Left ventricle myocardium inferior (tissue), 1 donor: ENCODE data around the gene GSTT2. TPM values are rescaled to one million over a fixed set of nuclear protein-coding genes. Genes with fewer than 3 reads are reported as not detected.
"Not testable (repeated sequence)": the region's sequence is repeated elsewhere in the genome, so short reads cannot be mapped to it uniquely, and the experiment has no call there.

Experiments
- DNase-seq: peaks from one replicate; pipeline ENCODE4 v3.0.0-alpha.2; 2020
- H3K27ac ChIP-seq: fragments of 200-600 bp; replicated peaks from 2 replicates; pipeline ENCODE4 v1.8.0; 2021
- H3K27me3 ChIP-seq: fragments of 200-600 bp; 2 replicates; pipeline ENCODE4 v1.8.0; 2021; ENCODE audit warnings: low read depth
- H3K36me3 ChIP-seq: fragments of 200-600 bp; 2 replicates; pipeline ENCODE4 v1.8.0; 2021
- H3K4me1 ChIP-seq: fragments of 200-600 bp; 2 replicates; pipeline ENCODE4 v1.8.0; 2021
- H3K4me3 ChIP-seq: fragments of 200-600 bp; 2 replicates; pipeline ENCODE4 v1.8.0; 2021; ENCODE audit warnings: mild to moderate bottlenecking, moderate library complexity
- H3K9me3 ChIP-seq: fragments of 200-600 bp; replicated peaks from 2 replicates; pipeline ENCODE4 v1.8.0; 2021
- CTCF ChIP-seq: fragments of 200-600 bp; IDR thresholded peaks from 2 replicates; pipeline ENCODE4 v1.8.0; 2021; ENCODE audit warnings: antibody characterized with exemption, mild to moderate bottlenecking, borderline replicate concordance
- intact Hi-C: fragments of 100-400 bp; cut with micrococcal nuclease; formaldehyde crosslinking; loops from one replicate; pipeline ENCODE4 v1.11.0; 2022
- total RNA-seq: library from RNA; stranded (reverse); fragmentation: NEBNext Ultra II Directional; extraction: Animal tissue kit (Norgen Biotek cat#: 25700); gene quantifications from one replicate; pipeline ENCODE4 v1.2.1, GENCODE V29; 2021
- donor health status: DM: no; HTN: yes; CAD: no; lungs with severe emphysema.

Gene GSTT2
- total RNA-seq, 1 donor from 2014 or later: 0.66 TPM

GRCh38 chr22:23970816-23971486, 9.0 kb upstream of the GSTT2 start:
- TF ChIP-seq CTCF: no peak
- no peak overlapping the region for H3K27ac ChIP-seq
- peaks cover 25% of the 10 kb centered on the region for H3K36me3 ChIP-seq
- intact Hi-C loops: no loop called here
- H3K4me3 ChIP-seq: no peak overlapping the region
- H3K4me1 ChIP-seq: peaks cover 24% of the 10 kb centered on the region
- no peaks in the 10 kb centered on the region for H3K27me3 ChIP-seq
- DNase-seq: no peak
- no peaks in the 10 kb centered on the region for H3K9me3 ChIP-seq

- Histone ChIP-seq H3K36me3 (peaks cover 25% of the 10 kb centered on the region), H3K4me1 (peaks cover 24% of the 10 kb centered on the region)
- H3K27me3 ChIP-seq, intact Hi-C loops, H3K27ac ChIP-seq, H3K9me3 ChIP-seq, DNase-seq, H3K4me3 ChIP-seq: not testable (repeated sequence)
Observed at GRCh38 chr22:23971927-23972326, 8.0 kb upstream of the GSTT2 start.

GRCh38 chr22:23974345-23974744, 5.6 kb upstream of the GSTT2 start, which contains the start of gene DDT:
Gene DDT, minus strand, starts transcription at chr22:23974441. Its CDS starts 27 bp downstream, at chr22:23974414.
- intact Hi-C loops: not testable (repeated sequence)
- H3K4me3 ChIP-seq: peak within 1 kb of the TSS; percentile 30

GRCh38 chr22:23974836-23975352, 5.0 kb upstream of the GSTT2 start:
- peak overlapping the region; percentile 30 for H3K4me3 ChIP-seq
- intact Hi-C loops, H3K27me3 ChIP-seq, DNase-seq, H3K9me3 ChIP-seq: not testable (repeated sequence)
- peak overlapping the region; percentile 55 for H3K27ac ChIP-seq
- peaks cover 16% of the 10 kb centered on the region for H3K36me3 ChIP-seq
- H3K4me1 ChIP-seq: peaks cover 15% of the 10 kb centered on the region

More at GRCh38 chr22:23974345-23974744, 5.6 kb upstream of the GSTT2 start, which contains the start of gene DDT:
- not testable (repeated sequence) for H3K9me3 ChIP-seq, DNase-seq, H3K27me3 ChIP-seq
- Histone ChIP-seq H3K27ac (peak within 1 kb of the TSS; percentile 55), H3K4me1 (peaks cover 21% of the 10 kb centered on the region), H3K36me3 (peaks cover 21% of the 10 kb centered on the region)

GRCh38 chr22:23977304-23977703, 2.6 kb upstream of the GSTT2 start:
- DNase-seq, H3K9me3 ChIP-seq, H3K36me3 ChIP-seq, H3K4me1 ChIP-seq, H3K27ac ChIP-seq, H3K4me3 ChIP-seq, H3K27me3 ChIP-seq, intact Hi-C loops: not testable (repeated sequence)

GRCh38 chr22:23980567-23980966, 633 bp downstream of the GSTT2 start:
- H3K36me3 ChIP-seq, DNase-seq, H3K9me3 ChIP-seq, H3K27me3 ChIP-seq, H3K4me1 ChIP-seq, intact Hi-C loops, H3K27ac ChIP-seq: not testable (repeated sequence)
- peak overlapping the region; percentile 42 for H3K4me3 ChIP-seq

- Histone ChIP-seq H3K4me1 (no peaks in the 10 kb centered on the region), H3K27ac (no peak overlapping the region), H3K27me3 (no peaks in the 10 kb centered on the region), H3K9me3 (no peaks in the 10 kb centered on the region), H3K4me3 (no peak overlapping the region), H3K36me3 (no peaks in the 10 kb centered on the region)
- DNase-seq: no peak
- intact Hi-C loops: no loop called here
- TF ChIP-seq CTCF: peak; percentile 71
Observed at GRCh38 chr22:23984430-23984829, 4.5 kb downstream of the GSTT2 start.

GRCh38 chr22:23986089-23986488, 6.2 kb downstream of the GSTT2 start:
- intact Hi-C loops, H3K27ac ChIP-seq, H3K4me3 ChIP-seq: not testable (repeated sequence)

GRCh38 chr22:23986538-23987178, 6.7 kb downstream of the GSTT2 start:
- H3K4me3 ChIP-seq, H3K27ac ChIP-seq, DNase-seq, H3K27me3 ChIP-seq, H3K9me3 ChIP-seq, intact Hi-C loops, H3K4me1 ChIP-seq, H3K36me3 ChIP-seq: not testable (repeated sequence)

More at GRCh38 chr22:23986089-23986488, 6.2 kb downstream of the GSTT2 start:
- H3K27me3 ChIP-seq, H3K4me1 ChIP-seq, H3K36me3 ChIP-seq, DNase-seq, H3K9me3 ChIP-seq: not testable (repeated sequence)

- H3K27me3 ChIP-seq, H3K27ac ChIP-seq, H3K9me3 ChIP-seq, H3K4me3 ChIP-seq, H3K4me1 ChIP-seq, DNase-seq, H3K36me3 ChIP-seq, intact Hi-C loops: not testable (repeated sequence)
Observed at GRCh38 chr22:23989583-23990244, 9.8 kb downstream of the GSTT2 start.

GRCh38 chr22:23993080-23993479, 13.1 kb downstream of the GSTT2 start:
- H3K27me3 ChIP-seq, H3K4me3 ChIP-seq, H3K36me3 ChIP-seq, intact Hi-C loops, H3K9me3 ChIP-seq, DNase-seq, H3K4me1 ChIP-seq, H3K27ac ChIP-seq: not testable (repeated sequence)
